OCI-LY1 (cell line): ENCODE results near the gene INTS3.

Experiments
- EZH2 ChIP-seq: fragments of 200-600 bp; sonication (generic), shearing (Covaris generic); IDR thresholded peaks from 2 replicates; pipeline ENCODE4 v1.8.0; 2017; ENCODE audit warnings: borderline replicate concordance, mixed run types, mild to moderate bottlenecking, antibody characterized with exemption, low read length, moderate library complexity, mixed read lengths
- TF ChIP-seq, protein P1 (sequence below): fragments of 200-600 bp; sonication (generic), shearing (Covaris generic); IDR thresholded peaks from 2 replicates; pipeline ENCODE4 v1.5.1; 2017; ENCODE audit warnings: mild to moderate bottlenecking, antibody characterized with exemption, low read length, moderate library complexity, mixed read lengths

DNA sequence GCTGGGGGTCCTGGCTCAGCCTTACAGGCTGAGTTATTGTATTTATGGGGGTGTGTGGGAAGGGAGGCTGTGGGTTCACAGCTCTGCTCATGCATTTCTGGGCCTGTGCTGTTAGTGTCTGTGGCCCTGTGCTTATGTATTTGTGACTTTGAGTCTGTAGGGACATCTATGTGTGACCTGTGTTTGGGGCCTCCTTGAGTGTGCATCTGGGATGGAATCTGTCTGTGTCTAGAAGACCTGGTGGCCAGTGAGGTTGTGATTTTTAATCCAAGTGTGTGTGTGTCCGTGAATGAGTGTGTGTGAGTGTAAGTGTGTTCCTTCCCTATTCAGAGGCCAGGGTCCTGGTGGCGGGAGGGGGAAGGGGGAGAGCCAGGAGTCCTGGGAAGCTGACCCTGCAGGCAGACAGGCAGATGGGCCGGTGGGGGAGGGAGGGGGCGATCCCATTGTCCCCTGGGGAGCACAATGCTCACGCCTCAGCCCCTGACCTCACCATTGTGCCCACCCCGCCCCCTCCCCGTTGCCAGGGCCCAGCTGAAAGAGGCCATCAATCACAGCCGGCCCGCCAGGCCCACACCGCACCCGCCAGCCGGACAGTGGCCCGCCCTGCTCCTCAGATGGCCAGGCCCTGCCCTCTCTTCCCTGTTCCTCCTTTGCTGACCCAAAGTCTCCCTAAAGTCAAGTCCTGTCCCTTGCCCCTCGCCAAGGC lies 66.9 kb downstream of the INTS3 start:
- TF ChIP-seq, protein P1, sequence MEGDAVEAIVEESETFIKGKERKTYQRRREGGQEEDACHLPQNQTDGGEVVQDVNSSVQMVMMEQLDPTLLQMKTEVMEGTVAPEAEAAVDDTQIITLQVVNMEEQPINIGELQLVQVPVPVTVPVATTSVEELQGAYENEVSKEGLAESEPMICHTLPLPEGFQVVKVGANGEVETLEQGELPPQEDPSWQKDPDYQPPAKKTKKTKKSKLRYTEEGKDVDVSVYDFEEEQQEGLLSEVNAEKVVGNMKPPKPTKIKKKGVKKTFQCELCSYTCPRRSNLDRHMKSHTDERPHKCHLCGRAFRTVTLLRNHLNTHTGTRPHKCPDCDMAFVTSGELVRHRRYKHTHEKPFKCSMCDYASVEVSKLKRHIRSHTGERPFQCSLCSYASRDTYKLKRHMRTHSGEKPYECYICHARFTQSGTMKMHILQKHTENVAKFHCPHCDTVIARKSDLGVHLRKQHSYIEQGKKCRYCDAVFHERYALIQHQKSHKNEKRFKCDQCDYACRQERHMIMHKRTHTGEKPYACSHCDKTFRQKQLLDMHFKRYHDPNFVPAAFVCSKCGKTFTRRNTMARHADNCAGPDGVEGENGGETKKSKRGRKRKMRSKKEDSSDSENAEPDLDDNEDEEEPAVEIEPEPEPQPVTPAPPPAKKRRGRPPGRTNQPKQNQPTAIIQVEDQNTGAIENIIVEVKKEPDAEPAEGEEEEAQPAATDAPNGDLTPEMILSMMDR = no peak
- TF ChIP-seq EZH2 = no peak
